ENCODE data around the gene TBC1D16. TPM values are rescaled to one million over a fixed set of nuclear protein-coding genes. Genes with fewer than 3 reads are reported as not detected.

Gene TBC1D16
- total RNA-seq, 1 experiment from 2014 or later: 21.1 TPM

DNA sequence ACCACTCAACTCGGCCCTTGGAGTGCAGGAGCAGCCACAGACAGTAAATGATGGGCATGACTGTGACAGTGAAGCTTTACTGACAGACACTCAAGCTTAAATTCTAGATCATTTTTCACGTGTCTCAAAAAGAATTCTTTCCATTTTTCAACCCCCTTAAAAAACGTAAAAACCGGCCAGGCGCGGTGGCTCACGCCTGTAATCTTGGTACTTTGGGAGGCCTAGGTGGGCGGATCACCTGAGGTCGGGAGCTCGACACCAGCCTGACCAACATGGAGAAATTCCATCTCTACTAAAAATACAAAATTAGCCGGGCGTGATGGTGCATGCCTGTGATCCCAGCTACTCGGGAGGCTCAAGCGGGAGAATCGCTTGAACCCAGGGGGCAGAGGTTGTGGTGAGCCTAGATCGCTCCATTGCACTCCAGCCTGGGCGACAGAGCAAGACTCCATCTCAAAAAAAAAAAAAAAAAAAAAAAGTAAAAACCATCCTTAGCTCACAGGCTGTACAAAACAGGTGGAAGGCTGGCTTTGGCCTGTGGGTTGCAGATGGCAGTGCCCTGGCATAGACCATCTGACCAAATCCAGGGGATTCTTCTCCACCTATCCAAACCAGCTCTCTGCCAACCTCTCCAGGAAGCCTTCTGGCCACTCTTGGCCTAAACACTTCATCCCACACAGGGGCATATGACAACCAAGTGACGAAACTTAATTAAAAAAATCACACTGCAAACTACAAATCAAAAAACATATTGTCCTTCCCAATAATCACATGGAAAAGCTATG is 18.3 kb downstream of the TBC1D16 start:
- Mint-ChIP-seq H3K27me3 (ENCODE audit: insufficient read depth, unreplicated experiment) (no peaks in the 10 kb centered on the region), H3K4me3 (ENCODE audit: unreplicated experiment) (no peak overlapping the region), H3K27ac (ENCODE audit: low read depth, unreplicated experiment) (no peak overlapping the region), H3K4me1 (ENCODE audit: insufficient read depth, unreplicated experiment) (no peaks in the 10 kb centered on the region), H3K36me3 (ENCODE audit: insufficient read depth, unreplicated experiment) (peaks cover 28% of the 10 kb centered on the region), H3K9me3 (ENCODE audit: unreplicated experiment) (no peaks in the 10 kb centered on the region)
- BruUV-seq (replicated peaks): no TSS peak
- intact Hi-C loops (cut with micrococcal nuclease): no loop called here
- ChIA-PET POLR2A (interaction anchor here (1.1 to 1.6 kb wide), 4 partner anchors 9 to 18 kb away, joined by 3 to 4 read pairs (median 4); no protein-coding TSS in a partner anchor), CTCF (interaction anchor here (0.7 to 2.3 kb wide), 5 partner anchors 11 to 270 kb away, joined by 3 to 20 read pairs (median 3); no protein-coding TSS in a partner anchor)
- no peak for DNase-seq (ENCODE audit: unreplicated experiment)
- TF ChIP-seq, protein P1, sequence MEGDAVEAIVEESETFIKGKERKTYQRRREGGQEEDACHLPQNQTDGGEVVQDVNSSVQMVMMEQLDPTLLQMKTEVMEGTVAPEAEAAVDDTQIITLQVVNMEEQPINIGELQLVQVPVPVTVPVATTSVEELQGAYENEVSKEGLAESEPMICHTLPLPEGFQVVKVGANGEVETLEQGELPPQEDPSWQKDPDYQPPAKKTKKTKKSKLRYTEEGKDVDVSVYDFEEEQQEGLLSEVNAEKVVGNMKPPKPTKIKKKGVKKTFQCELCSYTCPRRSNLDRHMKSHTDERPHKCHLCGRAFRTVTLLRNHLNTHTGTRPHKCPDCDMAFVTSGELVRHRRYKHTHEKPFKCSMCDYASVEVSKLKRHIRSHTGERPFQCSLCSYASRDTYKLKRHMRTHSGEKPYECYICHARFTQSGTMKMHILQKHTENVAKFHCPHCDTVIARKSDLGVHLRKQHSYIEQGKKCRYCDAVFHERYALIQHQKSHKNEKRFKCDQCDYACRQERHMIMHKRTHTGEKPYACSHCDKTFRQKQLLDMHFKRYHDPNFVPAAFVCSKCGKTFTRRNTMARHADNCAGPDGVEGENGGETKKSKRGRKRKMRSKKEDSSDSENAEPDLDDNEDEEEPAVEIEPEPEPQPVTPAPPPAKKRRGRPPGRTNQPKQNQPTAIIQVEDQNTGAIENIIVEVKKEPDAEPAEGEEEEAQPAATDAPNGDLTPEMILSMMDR (IDR thresholded peaks at IDR 0.05; ENCODE audit: unreplicated experiment): no peak

DNA sequence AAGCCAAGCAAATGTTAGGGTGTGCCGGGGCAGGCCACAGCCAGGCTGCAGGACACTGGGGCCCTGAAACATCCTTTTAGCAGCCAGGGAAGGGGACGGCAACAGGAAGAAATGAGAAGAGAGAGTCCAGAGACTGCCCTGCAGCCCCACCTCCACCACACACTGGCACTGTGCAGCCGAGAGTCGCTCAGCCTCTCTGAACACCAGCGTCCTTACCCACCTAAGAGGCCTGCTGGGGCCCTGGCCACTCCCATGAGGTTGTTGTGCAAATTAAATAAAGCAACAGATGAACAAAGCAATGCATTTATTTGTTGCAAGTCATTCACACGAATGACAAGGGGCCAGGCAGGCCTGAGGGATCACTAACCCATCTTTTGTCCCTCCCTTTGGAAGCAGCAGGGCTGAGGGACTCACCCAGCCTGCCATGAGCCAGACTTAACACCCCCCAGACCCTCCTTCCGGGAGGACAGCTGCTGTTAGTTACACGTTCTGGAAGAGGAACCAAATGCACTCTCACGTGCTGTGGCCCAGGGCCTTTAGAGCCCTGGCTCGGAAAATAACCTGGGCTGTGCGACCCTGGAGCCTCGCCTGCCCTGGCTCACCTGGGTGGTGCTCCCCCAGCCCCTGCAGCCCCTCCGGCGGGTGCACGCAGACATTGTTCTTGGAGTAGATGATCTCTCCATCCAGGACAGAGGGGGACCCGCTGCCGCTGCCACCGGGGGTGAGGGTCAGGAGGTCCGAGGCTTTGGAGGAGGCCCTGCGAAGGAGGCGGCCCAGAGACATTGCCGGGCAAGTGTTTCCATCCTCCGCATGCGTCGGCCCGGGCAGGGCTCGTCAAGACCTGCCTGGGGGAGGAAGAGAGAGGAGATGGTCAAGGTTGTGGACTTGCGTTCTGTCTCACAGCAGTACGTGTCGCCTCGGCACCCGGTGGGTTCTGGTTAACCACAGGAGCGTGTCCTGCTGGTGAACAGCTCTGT is 22.6 kb downstream of the TBC1D16 start:
- no peaks in the 10 kb centered on the region for H3K9me3 Mint-ChIP-seq (ENCODE audit: unreplicated experiment)
- no peak overlapping the region for H3K4me3 Mint-ChIP-seq (ENCODE audit: unreplicated experiment)
- H3K27ac Mint-ChIP-seq (ENCODE audit: low read depth, unreplicated experiment): no peak overlapping the region
- POLR2A ChIA-PET: no interaction called here
- intact Hi-C loops (cut with micrococcal nuclease): no loop called here
- no peaks in the 10 kb centered on the region for H3K4me1 Mint-ChIP-seq (ENCODE audit: insufficient read depth, unreplicated experiment)
- TF ChIP-seq, protein P1 (IDR thresholded peaks at IDR 0.05; ENCODE audit: unreplicated experiment): no peak
- no peaks in the 10 kb centered on the region for H3K27me3 Mint-ChIP-seq (ENCODE audit: insufficient read depth, unreplicated experiment)
- DNase-seq (ENCODE audit: unreplicated experiment): no peak
- BruUV-seq (replicated peaks): no TSS peak
- H3K36me3 Mint-ChIP-seq (ENCODE audit: insufficient read depth, unreplicated experiment): peaks cover 46% of the 10 kb centered on the region
- CTCF ChIA-PET: no interaction called here

DNA sequence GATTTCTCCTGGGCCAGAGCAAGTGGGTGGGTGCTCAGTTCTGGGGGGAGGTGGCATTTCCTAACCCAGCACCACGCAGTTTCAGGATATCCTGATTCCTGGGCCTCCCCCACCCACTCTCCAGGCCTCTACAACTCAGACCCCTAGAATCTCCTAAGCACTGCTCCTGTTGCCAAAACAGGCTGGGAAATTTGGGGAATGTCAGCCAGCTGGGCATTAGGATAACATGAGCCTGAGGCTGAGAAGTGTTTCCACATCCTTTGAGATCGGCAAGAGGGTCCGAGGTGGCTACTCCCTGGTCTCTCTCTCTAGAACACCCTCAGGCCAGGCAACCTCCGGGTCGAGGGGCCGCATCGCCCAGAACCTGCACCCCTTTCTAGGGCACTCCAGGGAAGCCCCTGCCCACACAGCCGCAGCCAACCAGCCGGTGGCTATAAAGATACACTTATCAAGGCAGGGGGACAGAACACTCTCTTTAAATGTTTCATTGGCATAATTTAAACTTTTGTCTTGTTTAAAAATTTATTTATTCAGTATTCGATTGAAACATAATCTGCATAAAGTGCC is 23.6 kb downstream of the TBC1D16 start:
- ChIA-PET POLR2A (no interaction called here), CTCF (no interaction called here)
- intact Hi-C loops (cut with micrococcal nuclease): no loop called here
- peaks cover 46% of the 10 kb centered on the region for H3K36me3 Mint-ChIP-seq (ENCODE audit: insufficient read depth, unreplicated experiment)
- H3K4me3 Mint-ChIP-seq (ENCODE audit: unreplicated experiment): no peak overlapping the region
- no peaks in the 10 kb centered on the region for H3K27me3 Mint-ChIP-seq (ENCODE audit: insufficient read depth, unreplicated experiment)
- no peak overlapping the region for H3K27ac Mint-ChIP-seq (ENCODE audit: low read depth, unreplicated experiment)
- BruUV-seq (replicated peaks): no TSS peak
- TF ChIP-seq, protein P1 (IDR thresholded peaks at IDR 0.05; ENCODE audit: unreplicated experiment): no peak
- no peak for DNase-seq (ENCODE audit: unreplicated experiment)
- no peaks in the 10 kb centered on the region for H3K9me3 Mint-ChIP-seq (ENCODE audit: unreplicated experiment)
- no peaks in the 10 kb centered on the region for H3K4me1 Mint-ChIP-seq (ENCODE audit: insufficient read depth, unreplicated experiment)
